Metanephros (tissue), 2 donors: ENCODE data around the gene PEX3. TPM values are rescaled to one million over a fixed set of nuclear protein-coding genes. Genes with fewer than 3 reads are reported as not detected.

Source experiments
- small RNA-seq: library from RNA; depleted of rRNA; stranded (forward); fragments of <200 nt; gene quantifications from one replicate; pipeline ENCODE3, GENCODE V24; 2014; ENCODE audit warnings: low replicate concordance
- total RNA-seq: library from RNA; depleted of rRNA; stranded (reverse); fragments of >200 nt; gene quantifications from one replicate; pipeline ENCODE4 v1.2.3, GENCODE V29; 2014

The PEX3 gene, protein sequence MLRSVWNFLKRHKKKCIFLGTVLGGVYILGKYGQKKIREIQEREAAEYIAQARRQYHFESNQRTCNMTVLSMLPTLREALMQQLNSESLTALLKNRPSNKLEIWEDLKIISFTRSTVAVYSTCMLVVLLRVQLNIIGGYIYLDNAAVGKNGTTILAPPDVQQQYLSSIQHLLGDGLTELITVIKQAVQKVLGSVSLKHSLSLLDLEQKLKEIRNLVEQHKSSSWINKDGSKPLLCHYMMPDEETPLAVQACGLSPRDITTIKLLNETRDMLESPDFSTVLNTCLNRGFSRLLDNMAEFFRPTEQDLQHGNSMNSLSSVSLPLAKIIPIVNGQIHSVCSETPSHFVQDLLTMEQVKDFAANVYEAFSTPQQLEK
- total RNA-seq = 43.0 TPM

DNA sequence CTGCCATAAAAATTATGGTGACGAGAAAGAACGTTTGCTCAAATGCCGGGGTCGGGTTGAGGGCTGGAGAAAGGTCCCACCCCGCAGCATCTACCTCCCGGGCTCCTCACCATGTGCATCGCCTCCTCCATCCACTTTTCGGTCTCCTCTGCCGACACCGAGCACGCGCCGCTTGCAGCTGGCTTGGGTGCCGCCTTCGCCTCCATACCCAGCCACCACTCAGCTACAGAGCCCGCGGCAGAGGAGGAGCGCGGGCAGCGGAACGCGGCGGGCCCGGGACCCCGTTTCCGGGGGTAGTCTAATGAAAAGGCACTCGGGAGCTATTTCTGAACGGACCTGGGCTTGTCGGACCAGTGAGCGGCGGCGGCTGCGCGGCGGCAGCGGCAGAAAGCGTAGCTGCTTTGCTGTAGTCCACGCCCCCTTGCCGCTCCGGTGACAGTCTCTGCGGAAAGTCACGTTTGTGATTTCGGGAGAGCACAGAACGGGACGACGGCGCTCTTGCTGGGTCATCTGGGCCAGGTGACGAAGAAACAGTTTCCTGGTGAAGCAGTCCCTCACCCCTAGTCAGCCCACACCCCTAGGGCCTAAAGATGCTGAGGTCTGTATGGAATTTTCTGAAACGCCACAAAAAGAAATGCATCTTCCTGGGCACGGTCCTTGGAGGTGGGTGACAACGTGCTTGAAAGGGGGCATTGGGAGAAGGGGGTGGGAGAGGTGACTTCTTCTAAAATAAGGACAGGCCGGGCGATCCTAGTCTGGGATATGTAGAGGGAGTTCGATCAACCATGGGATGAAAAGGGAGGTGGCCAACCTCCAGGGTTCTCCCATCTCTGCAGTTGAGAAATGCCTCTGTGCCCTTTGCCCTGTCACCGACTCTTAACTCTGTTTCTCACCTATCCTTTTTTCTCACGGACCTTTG, at the start of gene PEX3, which contains the start of gene ADAT2:
TSS of gene PEX3 (plus strand) at position 353 of the 919 bp plus-strand sequence. CDS start at position 591, 238 bp downstream.
TSS of gene ADAT2 (minus strand) at position 243 of the 919 bp plus-strand sequence. CDS start at position 206, 37 bp downstream.

DNA sequence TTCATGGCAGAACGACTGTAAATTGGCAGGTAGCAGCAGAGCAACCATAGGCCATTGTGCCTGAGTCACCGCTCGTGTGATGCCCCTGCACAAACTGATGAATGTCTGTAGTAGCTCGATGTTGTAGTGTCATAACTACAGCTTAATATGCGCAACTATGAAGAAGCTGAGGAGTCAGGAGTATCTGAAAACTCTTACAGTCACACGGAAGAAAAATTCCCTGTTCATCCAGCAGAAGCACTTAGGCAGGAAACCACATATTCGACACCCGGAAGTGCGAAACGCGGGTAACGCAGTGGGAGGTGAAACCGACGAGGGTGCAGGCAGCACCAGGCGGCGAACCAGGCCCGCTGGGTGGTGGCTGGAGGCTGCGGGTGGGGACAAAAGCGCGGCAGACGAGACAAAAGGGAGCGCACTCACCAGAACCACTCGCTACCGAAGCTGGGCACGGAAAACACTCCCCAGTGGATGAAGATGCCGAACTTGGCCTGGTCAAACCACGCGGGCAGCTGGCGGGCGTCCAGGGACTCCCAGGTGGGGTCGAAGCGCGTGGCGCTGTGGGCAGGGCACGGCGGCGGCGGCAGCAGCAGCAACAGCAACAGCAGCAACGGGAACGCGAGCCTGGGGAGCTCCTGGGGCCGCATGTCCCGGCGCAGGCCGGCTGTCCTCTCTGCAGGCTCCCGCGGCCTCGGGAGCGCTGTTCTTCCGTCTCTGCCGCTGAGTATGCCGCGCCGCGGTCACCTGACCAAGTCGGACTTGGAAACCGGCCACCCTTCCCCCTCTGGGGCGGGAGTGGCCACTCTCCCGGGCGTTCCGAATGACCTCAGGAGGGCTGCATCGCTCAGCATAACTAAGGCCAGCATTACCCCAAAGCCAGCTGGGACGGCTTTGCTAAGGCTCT, 60.6 kb downstream of the PEX3 start, which contains the start of gene FUCA2:
TSS of gene FUCA2 (minus strand) at position 730 of the 901 bp plus-strand sequence. CDS start at position 644, 86 bp downstream.

Small RNA genes within 50 kb of the gene (small RNA-seq; reads per million reads assigned to genes)
- gene RNA5SP221 = not detected

Other genes with a start within 250 kb of the PEX3 start
- gene ADAT2, start 110 bp upstream of the PEX3 start, total RNA-seq = 5.9 TPM
- gene FUCA2, start 60.9 kb downstream of the PEX3 start, total RNA-seq = 33.2 TPM
- 74.0 TPM for gene PHACTR2, start 227.2 kb downstream of the PEX3 start, total RNA-seq